Transverse colon (tissue), 4 donors: Measurements from ENCODE around the gene MKRN2. TPM values are rescaled to one million over a fixed set of nuclear protein-coding genes. Genes with fewer than 3 reads are reported as not detected.

Experiments
- DNase-seq: peaks from one replicate; pipeline ENCODE4 v3.0.0-alpha.2; 2019
- H3K27ac ChIP-seq, 4 donors: fragments of 200-600 bp; sonication (generic); 2 replicates each; pipeline ENCODE4 v1.5.1; 2016 to 2018; ENCODE audit warnings: inconsistent platforms in 4 of 4
- H3K27me3 ChIP-seq: fragments of 200-600 bp; sonication (generic); 2 replicates; pipeline ENCODE4 v1.5.1; 2017; ENCODE audit warnings: inconsistent platforms
- H3K36me3 ChIP-seq, 4 donors: fragments of 200-600 bp; sonication (generic); 2 replicates each; pipeline ENCODE4 v1.5.1; 2017 to 2019; ENCODE audit warnings: inconsistent platforms in 4 of 4
- H3K4me1 ChIP-seq, 4 donors: fragments of 200-600 bp; sonication (generic); 2 replicates each; pipeline ENCODE4 v1.5.1; 2017 to 2020; ENCODE audit warnings: inconsistent platforms in 4 of 4
- H3K4me3 ChIP-seq, 4 donors: fragments of 200-600 bp; sonication (generic); 1 replicate in 1 of 4; 2 replicates in 3 of 4; pipeline versions ENCODE4 v1.5.1 to v1.6.1; 2017 to 2019; ENCODE audit warnings: inconsistent platforms in 4 of 4
- H3K9me3 ChIP-seq, 2 donors: fragments of 200-600 bp; sonication (generic); 2 replicates each; pipeline ENCODE4 v1.5.1; 2017 to 2019; ENCODE audit warnings: inconsistent platforms in 2 of 2
- EP300 ChIP-seq: sonication (generic); formaldehyde crosslinking; IDR thresholded peaks from one replicate; pipeline ENCODE4 v1.6.1; 2017; ENCODE audit warnings: antibody characterized with exemption, low read depth
- POLR2A ChIP-seq: fragments of 450-650 bp; IDR thresholded peaks from one replicate; pipeline ENCODE4 v1.6.1; 2016; ENCODE audit warnings: antibody characterized with exemption, mild to moderate bottlenecking, moderate library complexity
- POLR2AphosphoS5 ChIP-seq, 3 donors: sonication (generic); formaldehyde crosslinking; IDR thresholded peaks; one replicate each; pipeline ENCODE4 v1.6.1; 2016; ENCODE audit warnings: antibody characterized with exemption in 3 of 3
- WGBS, 2 donors: methylation state at CpG; one replicate each; pipeline ENCODE4 v1.1.5; 2018; ENCODE audit warnings: low coverage in 1 of 2; 5-methylcytosine and 5-hydroxymethylcytosine counted together
- in situ Hi-C, 4 donors: fragments of 200-750 bp; cut with MboI; loops; one replicate each; pipeline versions ENCODE4 v1.15.0 to v1.15.1; 2017; ENCODE audit warnings: low sequenced_read_pairs in 3 of 4, low pct_ligation_motif_present in 1 of 4, low pct_unique_long_range_greater_than_20kb in 1 of 4
- intact Hi-C: fragments of 100-400 bp; cut with DNase I; formaldehyde crosslinking; loops from one replicate; pipeline ENCODE4 v1.15.1; 2023; ENCODE audit warnings: low total_unique reads
- total RNA-seq, 4 donors: library from RNA; depleted of rRNA; stranded (reverse); fragments of >200 nt; gene quantifications; one replicate each; pipeline ENCODE4 v1.1.0, GENCODE V29; 2016
- TF ChIP-seq, protein P1 (sequence below), 5 experiments: fragments of 200-600 bp in 3 of 5; fragments of 450-650 bp in 2 of 5; sonication (generic) in 3 of 5; IDR thresholded peaks; 1 replicate in 2 of 5; 2 replicates in 3 of 5; pipeline ENCODE4 v1.5.1; 2016 to 2017; ENCODE audit warnings: antibody characterized with exemption in 5 of 5, inconsistent platforms in 3 of 5, mild to moderate bottlenecking in 2 of 5, moderate library complexity in 1 of 5

The MKRN2 gene
- total RNA-seq, 4 donors from 2014 or later: 22.9 to 30.6 (median 25.4) TPM

DNA sequence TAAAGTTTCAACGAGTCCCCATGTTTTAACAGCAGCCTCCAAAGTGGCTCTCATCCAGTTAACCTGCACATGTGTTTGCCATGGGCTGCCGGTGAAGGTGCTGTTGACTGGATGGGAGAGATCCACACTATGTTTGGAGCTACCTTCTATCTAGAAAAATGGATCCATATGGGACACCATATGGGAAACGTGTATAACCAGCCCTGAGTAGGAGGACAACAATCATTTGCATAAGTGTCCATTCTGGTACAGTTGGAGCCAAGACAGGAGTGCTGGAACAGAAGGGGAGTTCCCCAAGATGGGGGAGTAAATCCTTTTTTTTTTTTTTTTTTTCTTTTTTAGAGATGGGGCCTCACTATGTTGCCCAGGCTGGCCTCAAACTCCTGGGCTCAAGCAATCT is 36.6 kb downstream of the MKRN2 start:
- no peaks in the 10 kb centered on the region for H3K27me3 ChIP-seq
- TF ChIP-seq POLR2AphosphoS5 (IDR thresholded peaks at IDR 0.05) (no peak), POLR2A (no peak)
- peaks cover 0 to 48% (median 19%) of the 10 kb centered on the region in 4 donors for H3K36me3 ChIP-seq
- intact Hi-C loops: no loop called here
- no peaks in the 10 kb centered on the region for H3K9me3 ChIP-seq
- no peak for DNase-seq
- in situ Hi-C loops: no loop called here
- WGBS, 2 donors: 67 to 87% methylated on average over 1 to 3 of the region's 3 CpGs
- no peak overlapping the region for H3K4me3 ChIP-seq
- H3K4me1 ChIP-seq: no peaks in the 10 kb centered on the region
- H3K27ac ChIP-seq: no peak overlapping the region

DNA sequence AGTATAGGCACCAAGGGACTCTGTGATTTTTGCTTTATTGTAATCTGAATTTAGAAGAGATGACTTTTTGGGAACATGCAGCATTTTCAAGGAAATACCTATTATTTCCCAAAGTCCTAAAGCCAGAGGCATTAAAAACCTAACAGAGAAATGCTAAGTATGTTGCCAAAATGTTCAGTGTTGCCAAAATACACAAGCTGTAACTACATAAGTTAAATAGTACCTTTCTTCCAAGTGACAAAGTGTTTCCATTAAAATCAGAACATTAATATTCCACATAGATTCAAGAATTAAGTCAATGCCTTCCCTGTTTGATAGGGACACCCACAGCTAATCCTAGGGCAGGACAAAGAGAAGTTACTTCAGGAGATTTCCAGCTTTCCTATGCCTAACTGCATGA is 42.0 kb downstream of the MKRN2 start:
- H3K9me3 ChIP-seq: no peaks in the 10 kb centered on the region
- no peak for TF ChIP-seq EP300
- TF ChIP-seq, protein P1, sequence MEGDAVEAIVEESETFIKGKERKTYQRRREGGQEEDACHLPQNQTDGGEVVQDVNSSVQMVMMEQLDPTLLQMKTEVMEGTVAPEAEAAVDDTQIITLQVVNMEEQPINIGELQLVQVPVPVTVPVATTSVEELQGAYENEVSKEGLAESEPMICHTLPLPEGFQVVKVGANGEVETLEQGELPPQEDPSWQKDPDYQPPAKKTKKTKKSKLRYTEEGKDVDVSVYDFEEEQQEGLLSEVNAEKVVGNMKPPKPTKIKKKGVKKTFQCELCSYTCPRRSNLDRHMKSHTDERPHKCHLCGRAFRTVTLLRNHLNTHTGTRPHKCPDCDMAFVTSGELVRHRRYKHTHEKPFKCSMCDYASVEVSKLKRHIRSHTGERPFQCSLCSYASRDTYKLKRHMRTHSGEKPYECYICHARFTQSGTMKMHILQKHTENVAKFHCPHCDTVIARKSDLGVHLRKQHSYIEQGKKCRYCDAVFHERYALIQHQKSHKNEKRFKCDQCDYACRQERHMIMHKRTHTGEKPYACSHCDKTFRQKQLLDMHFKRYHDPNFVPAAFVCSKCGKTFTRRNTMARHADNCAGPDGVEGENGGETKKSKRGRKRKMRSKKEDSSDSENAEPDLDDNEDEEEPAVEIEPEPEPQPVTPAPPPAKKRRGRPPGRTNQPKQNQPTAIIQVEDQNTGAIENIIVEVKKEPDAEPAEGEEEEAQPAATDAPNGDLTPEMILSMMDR (IDR thresholded peaks at IDR 0.05): no peak
- TF ChIP-seq POLR2A: no peak
- no peak for TF ChIP-seq POLR2AphosphoS5 (IDR thresholded peaks at IDR 0.05)
- in situ Hi-C loops (no loop called here), intact Hi-C loops (no loop called here)
- H3K36me3 ChIP-seq: peaks cover 0 to 64% (median 30%) of the 10 kb centered on the region in 4 donors
- H3K27me3 ChIP-seq: no peaks in the 10 kb centered on the region
- no peaks in the 10 kb centered on the region for H3K4me1 ChIP-seq
- no peak overlapping the region for H3K4me3 ChIP-seq
- no peak overlapping the region for H3K27ac ChIP-seq
- DNase-seq: no peak

DNA sequence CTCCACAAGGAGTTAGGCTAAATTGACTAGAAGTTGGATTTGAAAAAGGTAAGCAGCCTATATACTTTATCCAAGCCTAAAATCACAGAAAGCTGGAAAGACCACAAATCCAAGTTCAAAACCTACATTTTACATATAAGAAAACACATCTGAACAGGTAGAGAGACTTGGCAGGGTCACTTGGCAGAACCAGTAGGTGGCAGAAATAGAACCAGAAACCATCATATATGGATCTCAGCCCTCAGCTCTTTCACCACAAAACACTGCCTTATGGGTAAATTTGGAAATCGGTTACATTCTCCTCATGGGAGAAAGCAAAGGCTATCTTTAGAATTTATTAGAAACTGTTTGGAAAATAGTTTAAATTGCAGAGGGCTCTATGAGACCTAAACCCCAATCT is 44.2 kb downstream of the MKRN2 start:
- Histone ChIP-seq H3K36me3 (peaks cover 0 to 62% (median 27%) of the 10 kb centered on the region in 4 donors), H3K27me3 (no peaks in the 10 kb centered on the region), H3K9me3 (no peaks in the 10 kb centered on the region), H3K4me3 (no peak overlapping the region), H3K4me1 (no peaks in the 10 kb centered on the region), H3K27ac (no peak overlapping the region)
- no peak for DNase-seq
- TF ChIP-seq EP300 (no peak), POLR2AphosphoS5 (IDR thresholded peaks at IDR 0.05) (no peak), POLR2A (no peak)
- TF ChIP-seq, protein P1 (IDR thresholded peaks at IDR 0.05): no peak
- intact Hi-C loops: no loop called here
- in situ Hi-C loops: no loop called here
- WGBS, 2 donors: 78 to 93% methylated on average over 1 of the region's 1 CpG

DNA sequence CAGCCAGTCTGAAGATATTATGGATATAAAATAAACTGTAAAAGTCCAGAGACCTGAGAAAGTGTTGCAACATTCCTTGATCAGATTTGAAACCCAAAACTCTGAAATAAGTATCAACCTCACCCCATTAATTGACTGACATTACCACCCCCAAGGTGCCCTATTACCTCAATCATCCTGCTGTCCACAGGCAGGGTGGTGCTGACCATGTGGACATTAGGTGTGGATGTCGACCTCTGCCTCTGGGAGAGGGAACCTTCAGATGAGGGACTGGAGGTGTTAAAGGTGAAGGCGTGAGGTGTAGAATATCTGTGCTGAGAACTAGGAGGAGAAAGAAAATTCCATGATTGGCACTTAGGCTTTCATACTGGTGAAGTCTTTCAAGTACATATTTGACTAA is 47.1 kb downstream of the MKRN2 start:
- TF ChIP-seq POLR2A (no peak), EP300 (no peak), POLR2AphosphoS5 (IDR thresholded peaks at IDR 0.05) (no peak)
- TF ChIP-seq, protein P1 (IDR thresholded peaks at IDR 0.05): no peak
- Histone ChIP-seq H3K27me3 (no peaks in the 10 kb centered on the region), H3K36me3 (peaks cover 0 to 70% (median 31%) of the 10 kb centered on the region in 4 donors), H3K4me3 (no peak overlapping the region), H3K4me1 (no peaks in the 10 kb centered on the region), H3K9me3 (no peaks in the 10 kb centered on the region), H3K27ac (no peak overlapping the region)
- 81 to 92% methylated on average over 2 of the region's 2 CpGs for WGBS, 2 donors
- in situ Hi-C loops: no loop called here
- DNase-seq: no peak
- intact Hi-C loops: no loop called here

DNA sequence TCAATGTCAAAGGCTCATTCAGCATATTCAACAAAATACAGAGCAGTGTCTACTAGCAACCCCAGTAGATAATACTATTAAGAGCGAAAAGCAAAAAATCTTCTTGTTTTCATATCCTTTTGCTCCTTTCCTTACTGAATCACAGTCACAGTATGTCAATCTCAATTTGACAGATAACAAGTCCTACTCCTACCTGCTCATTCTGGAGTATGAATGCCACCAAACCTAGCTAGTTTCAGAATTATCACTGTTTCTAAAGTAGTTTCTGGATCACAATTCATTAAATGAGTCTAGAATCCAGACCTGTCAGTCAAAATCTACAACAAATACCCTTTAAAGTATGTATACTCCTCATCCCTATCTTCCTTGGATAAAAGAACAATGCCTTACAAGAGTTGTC is 51.5 kb downstream of the MKRN2 start:
- H3K27me3 ChIP-seq: no peaks in the 10 kb centered on the region
- in situ Hi-C loops: no loop called here
- no peak overlapping the region for H3K27ac ChIP-seq
- no peak overlapping the region for H3K4me3 ChIP-seq
- TF ChIP-seq POLR2A (no peak), POLR2AphosphoS5 (IDR thresholded peaks at IDR 0.05) (no peak), EP300 (no peak)
- TF ChIP-seq, protein P1 (IDR thresholded peaks at IDR 0.05): no peak
- 92 to 100% methylated on average over 1 of the region's 1 CpG for WGBS, 2 donors
- no peaks in the 10 kb centered on the region for H3K4me1 ChIP-seq
- DNase-seq: no peak
- intact Hi-C loops: no loop called here
- no peaks in the 10 kb centered on the region for H3K9me3 ChIP-seq
- peaks cover 0 to 62% (median 17%) of the 10 kb centered on the region in 4 donors for H3K36me3 ChIP-seq
